Measurements from ENCODE around the gene GALNT1. TPM values are rescaled to one million over a fixed set of nuclear protein-coding genes. Genes with fewer than 3 reads are reported as not detected.
"Not testable (repeated sequence)": the region's sequence is repeated elsewhere in the genome, so short reads cannot be mapped to it uniquely, and the experiment has no call there.

Gene GALNT1
- total RNA-seq = 37.6 and 42.9 TPM in 2 replicates

DNA sequence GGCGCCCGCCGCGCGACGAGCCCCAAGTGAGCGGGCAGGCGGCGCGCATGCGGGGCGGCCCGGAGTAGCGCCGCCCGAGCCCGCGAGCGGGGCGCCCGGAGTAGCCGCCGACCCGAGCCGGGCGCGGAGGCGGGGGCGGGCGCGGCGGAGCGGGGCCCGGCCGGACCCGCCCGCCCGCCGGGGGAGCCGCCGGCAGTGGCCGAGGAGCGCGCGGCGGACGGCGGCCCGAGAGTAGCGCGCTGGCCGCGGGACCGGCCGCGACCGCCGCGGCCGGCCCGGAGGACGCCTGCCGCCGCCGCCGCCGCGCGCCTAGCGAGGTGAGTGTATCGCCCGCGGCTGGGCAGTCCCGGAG is at the start of gene GALNT1:
Gene GALNT1 (plus strand): TSS at position 195 of the 352 bp plus-strand sequence. CDS start 72,923 bp downstream, outside the sequence.
- intact Hi-C loops (cut with micrococcal nuclease) = loop anchor here (5.0 kb wide), 2 partner anchors 174 to 349 kb away; no protein-coding TSS in a partner anchor

- intact Hi-C loops (cut with micrococcal nuclease) = no loop called here
These were observed 47.6 kb upstream of the GALNT1 start for GRCh38 chr18:35533916-35534405.

DNA sequence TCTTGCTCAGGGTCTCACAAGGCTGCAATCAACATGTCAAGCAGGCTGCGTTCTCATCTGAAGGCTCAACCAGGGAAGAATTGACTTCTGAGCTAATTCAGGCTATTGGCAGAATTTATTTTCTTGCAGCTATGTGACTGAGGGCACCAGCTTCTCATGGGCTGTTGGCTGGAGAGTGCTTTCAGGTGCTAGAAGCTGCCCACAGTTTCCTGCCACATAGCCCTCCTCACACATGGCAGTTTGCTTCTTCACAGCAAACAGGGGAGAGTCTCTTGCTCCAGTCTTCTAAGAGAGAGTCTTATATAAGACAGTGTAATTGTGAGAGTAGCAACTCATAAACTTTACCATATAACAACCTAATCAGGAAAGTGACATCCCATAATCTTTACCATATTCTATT is 46.2 kb upstream of the GALNT1 start:
- intact Hi-C loops (cut with micrococcal nuclease) = no loop called here

DNA sequence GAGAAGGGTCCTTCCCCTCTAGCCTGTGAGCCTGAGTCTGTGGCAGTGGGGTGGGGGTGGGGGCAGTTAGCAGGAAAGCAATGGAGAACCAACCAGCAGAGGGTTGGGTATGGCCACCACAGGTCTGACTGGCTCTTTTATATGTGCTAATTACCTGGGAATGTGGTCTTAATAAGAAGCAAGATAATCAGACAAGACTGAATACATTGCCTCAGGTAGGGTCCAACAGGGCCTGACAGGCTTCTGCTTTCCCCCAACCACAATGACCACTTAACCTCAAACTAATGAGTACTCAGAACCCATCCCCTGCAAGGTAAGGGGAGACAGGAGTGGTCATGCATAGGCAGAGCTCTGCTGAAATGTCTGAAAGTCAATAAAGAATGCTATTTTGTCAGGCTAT is 39.2 kb upstream of the GALNT1 start:
- intact Hi-C loops (cut with micrococcal nuclease) = no loop called here

GRCh38 chr18:35547008-35547605 is 34.4 kb upstream of the GALNT1 start:
- intact Hi-C loops (cut with micrococcal nuclease) = no loop called here

DNA sequence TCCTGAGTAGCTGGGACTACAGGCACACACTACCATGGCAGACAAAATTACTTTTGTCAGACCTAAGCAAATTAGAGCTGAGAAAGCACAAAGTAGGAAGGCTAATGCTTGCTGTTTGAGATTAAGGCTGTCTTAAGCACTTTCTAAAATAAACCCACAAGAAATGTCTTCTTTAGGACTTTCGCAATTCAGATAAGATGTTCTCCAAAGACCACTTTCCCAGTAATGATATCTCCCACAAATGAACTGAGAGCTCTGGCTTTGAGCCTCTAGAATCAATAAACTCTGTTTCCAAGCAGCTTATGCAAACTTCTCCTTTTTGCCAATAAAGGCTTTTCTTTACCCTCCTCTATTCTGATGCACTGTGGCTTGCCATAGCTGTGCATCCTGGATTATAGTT is 32.0 kb upstream of the GALNT1 start:
- intact Hi-C loops (cut with micrococcal nuclease) = no loop called here

GRCh38 chr18:35553300-35553699 is 28.2 kb upstream of the GALNT1 start:
- intact Hi-C loops (cut with micrococcal nuclease) = no loop called here

DNA sequence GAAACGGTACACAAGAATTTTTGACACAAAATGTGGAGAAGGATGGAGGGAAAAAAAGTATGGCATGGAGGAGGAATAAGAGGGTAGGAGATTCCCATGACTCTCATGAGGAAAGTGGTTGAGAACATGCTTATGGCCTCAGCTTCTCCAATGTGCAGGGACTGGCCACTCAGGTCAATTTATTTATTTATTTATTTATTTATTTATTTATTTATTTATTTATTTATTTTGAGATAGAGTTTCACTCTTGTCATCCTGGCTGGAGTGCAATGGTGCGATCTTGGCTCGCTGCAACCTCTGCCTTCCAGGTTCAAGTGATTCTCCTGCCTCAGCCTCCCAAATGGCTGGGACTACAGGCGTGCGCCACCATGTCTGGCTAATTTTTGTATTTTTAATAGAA is 26.0 kb upstream of the GALNT1 start:
- intact Hi-C loops (cut with micrococcal nuclease) = not testable (repeated sequence)

GRCh38 chr18:35559867-35560266 is 21.7 kb upstream of the GALNT1 start:
- intact Hi-C loops (cut with micrococcal nuclease) = no loop called here

DNA sequence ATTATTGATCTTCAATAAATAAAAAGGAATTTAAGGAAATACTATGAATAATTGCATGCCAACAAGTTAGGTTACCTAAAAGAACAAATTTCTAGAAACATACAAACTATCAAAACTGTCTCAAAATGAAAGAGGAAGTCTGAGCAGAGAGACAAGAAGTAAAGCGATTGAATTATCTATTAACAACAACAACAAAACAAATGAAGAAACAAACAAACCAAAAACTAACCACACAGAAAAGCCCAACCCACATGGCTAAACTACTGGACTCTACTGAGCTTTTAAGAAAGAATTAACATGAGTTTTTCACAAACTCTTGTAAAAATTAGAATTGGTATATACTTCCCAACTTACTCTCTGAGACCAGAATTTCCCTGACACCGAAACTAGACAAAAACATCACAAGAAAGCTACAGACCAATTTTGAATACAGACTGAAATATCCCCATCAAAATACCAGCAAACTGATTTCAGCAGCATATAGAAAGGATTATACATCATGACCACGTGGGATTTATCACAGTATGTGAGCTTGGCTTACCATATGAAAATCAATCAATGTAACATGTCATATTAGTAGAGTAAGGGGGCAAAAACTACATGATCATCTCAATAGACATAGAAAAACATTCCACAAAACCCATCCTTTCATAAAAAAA is 16.6 kb upstream of the GALNT1 start:
- intact Hi-C loops (cut with micrococcal nuclease) = no loop called here

- intact Hi-C loops (cut with micrococcal nuclease) = no loop called here
These were observed 15.5 kb upstream of the GALNT1 start for GRCh38 chr18:35566019-35566418.

GRCh38 chr18:35570182-35570581 is 11.4 kb upstream of the GALNT1 start:
- intact Hi-C loops (cut with micrococcal nuclease) = no loop called here

GRCh38 chr18:35571138-35571537 is 10.4 kb upstream of the GALNT1 start:
- intact Hi-C loops (cut with micrococcal nuclease) = no loop called here

- intact Hi-C loops (cut with micrococcal nuclease) = no loop called here
These were observed 8.9 kb upstream of the GALNT1 start for GRCh38 chr18:35572644-35573043.

DNA sequence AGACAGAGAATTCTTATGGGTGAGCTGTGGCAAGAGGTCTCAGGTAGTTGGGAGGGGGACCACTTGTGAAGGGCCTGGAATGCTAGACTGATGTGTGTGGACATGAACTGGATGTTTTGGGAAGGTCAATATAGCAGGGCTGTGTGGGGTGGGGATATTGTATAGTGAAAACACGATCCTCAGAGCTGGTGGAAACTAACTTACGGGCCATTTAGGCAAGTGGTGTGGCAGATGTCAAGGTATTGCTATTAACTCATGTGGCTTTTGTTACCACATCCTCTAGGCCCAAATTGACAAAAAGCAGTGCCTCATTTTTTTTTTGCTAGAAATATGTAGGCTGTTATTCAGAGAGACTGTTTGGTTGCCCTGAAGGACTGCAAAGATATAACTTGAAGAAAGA is 8.0 kb upstream of the GALNT1 start:
- intact Hi-C loops (cut with micrococcal nuclease) = no loop called here

- intact Hi-C loops (cut with micrococcal nuclease) = not testable (repeated sequence)
These were observed 5.2 kb upstream of the GALNT1 start for GRCh38 chr18:35576240-35576845.

DNA sequence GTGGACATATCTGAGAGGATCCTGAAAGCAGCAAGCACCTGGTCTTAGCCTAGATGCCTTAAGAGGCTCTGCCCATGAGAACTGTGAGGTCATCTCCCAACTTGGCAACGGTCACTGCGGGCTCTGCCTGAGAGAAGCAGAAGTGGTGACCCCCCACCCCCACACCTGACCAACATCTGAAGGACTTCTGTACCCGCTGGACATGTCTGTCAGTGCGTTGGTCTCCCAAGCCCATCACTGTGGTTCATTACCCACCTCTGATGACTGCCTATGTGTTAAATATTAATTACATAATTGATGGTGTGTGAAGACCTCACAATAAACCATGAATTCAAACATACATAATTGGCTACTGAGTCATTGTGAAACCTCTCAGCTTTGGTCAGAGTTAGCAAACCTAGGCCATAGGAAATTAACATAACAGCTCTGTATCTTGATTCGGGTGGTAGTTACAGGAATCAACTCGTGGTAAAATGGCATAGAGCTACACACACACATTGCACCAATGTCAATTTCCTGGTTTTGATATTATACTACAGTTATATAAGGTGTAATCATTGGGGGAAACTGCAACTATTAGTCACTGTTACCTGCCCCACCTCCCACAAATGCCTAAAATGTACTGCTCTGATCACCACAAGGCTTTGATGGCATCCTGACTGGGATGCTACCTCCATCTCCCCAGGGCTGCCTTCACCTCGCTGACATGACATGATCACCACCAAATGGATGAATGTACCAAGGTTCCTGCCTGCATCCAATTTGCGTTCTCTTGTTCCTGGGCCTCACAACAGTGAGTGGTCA is 4.3 kb upstream of the GALNT1 start:
- intact Hi-C loops (cut with micrococcal nuclease) = no loop called here

- intact Hi-C loops (cut with micrococcal nuclease) = no loop called here
These were observed 3.1 kb upstream of the GALNT1 start for GRCh38 chr18:35578481-35578880.

DNA sequence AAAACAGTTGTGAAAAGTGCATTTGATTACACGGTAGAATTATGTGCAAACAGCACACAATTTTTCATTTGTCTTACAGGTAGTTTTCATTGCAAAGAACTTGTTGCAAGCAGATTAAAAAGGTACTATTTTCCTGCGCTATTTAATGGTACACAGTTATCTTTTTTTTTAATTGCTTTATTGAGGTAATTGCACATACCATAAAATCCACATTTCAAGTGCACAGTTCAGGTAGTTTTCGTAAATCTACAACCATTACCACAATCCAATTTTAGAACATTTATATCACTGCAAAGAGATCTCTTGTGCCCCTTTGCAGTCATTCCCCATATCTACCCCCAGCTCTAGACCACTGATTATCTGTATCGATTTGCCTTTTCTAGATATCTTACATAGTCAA is 2.6 kb upstream of the GALNT1 start:
- intact Hi-C loops (cut with micrococcal nuclease) = no loop called here

DNA sequence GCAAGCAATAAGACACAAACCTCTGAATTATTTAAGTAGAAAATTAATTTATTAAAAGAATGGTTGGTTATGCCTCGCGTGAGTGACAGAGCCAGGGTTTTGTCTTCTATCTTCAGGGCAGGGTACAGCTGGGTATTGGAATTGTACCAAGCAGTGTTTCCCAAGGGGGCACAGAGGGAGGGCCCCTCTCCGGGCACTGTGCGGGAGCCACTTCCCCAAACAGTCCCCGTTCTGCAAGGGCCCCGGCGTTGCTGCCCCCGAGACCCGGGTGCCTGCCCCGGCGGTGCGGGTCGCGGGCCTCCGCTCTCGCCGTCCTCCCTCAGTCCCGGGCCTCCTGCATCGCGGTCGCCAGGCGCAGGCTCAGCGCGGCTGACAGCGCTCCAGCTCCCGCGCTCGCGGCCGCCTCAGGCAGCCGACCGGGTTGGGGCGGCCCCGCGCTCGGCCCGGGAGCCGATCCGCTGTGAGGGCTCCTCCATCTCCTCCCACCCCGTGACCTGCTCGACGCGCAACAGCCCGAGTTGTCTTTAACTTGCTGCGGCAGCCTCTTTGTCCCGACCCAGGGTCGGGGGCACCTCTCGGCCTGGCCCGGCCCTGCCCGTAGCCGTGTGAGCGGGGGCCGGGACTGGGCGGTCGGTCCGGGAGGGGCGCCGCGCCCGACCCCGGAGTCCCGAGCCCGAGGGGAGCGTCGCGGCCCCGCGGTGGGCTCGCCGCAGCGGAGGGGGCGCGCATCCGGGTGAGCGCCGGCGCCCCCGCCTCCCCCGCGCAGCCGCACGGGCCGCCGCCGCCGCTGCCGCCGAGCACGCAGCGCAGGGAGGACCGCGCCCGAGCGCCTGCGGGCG is 620 bp upstream of the GALNT1 start:
- intact Hi-C loops (cut with micrococcal nuclease) = loop anchor here (5.0 kb wide), 2 partner anchors 174 to 349 kb away; no protein-coding TSS in a partner anchor
